Caki2 (cell line): ENCODE data around the gene IL2RA. TPM values are rescaled to one million over a fixed set of nuclear protein-coding genes. Genes with fewer than 3 reads are reported as not detected.

Source experiments
- DNase-seq: peaks from one replicate; pipeline ENCODE4 v3.0.0-alpha.2; 2015; ENCODE audit warnings: low read depth
- in situ Hi-C: cut with HindIII; loops from 2 replicates; pipeline ENCODE4 v1.10.0; 2016; ENCODE audit warnings: low sequenced_read_pairs, low pct_unique_long_range_greater_than_20kb, mixed read lengths
- total RNA-seq: library from RNA; depleted of rRNA; stranded (reverse); fragments of >200 nt; shearing (Covaris generic); gene quantifications from 2 replicates; pipeline ENCODE4 v1.2.3, GENCODE V29; 2014; ENCODE audit warnings: low replicate concordance

The IL2RA gene
- total RNA-seq, 1 experiment from 2014 or later: not detected

- peak; percentile 72 for DNase-seq
- in situ Hi-C loops: loop anchor here (25.0 kb wide), 1 partner anchor 301 kb away; no protein-coding TSS in a partner anchor
Measured at GRCh38 chr10:6086375-6087233, 24.4 kb upstream of the IL2RA start.

- no peak for DNase-seq
- in situ Hi-C loops: loop anchor here (25.0 kb wide), 1 partner anchor 304 kb away; no protein-coding TSS in a partner anchor
Measured at GRCh38 chr10:6083523-6084475, 21.6 kb upstream of the IL2RA start.

- no peak for DNase-seq
- in situ Hi-C loops: loop anchor here (25.0 kb wide), 1 partner anchor 305 kb away; no protein-coding TSS in a partner anchor
Measured at GRCh38 chr10:6082496-6083395, 20.6 kb upstream of the IL2RA start.

GRCh38 chr10:6080417-6080973, 18.3 kb upstream of the IL2RA start:
- no peak for DNase-seq
- in situ Hi-C loops: loop anchor here (25.0 kb wide), 1 partner anchor 307 kb away; no protein-coding TSS in a partner anchor

GRCh38 chr10:6079044-6079443, 16.9 kb upstream of the IL2RA start:
- no peak for DNase-seq
- in situ Hi-C loops: loop anchor here (25.0 kb wide), 1 partner anchor 308 kb away; no protein-coding TSS in a partner anchor

DNA sequence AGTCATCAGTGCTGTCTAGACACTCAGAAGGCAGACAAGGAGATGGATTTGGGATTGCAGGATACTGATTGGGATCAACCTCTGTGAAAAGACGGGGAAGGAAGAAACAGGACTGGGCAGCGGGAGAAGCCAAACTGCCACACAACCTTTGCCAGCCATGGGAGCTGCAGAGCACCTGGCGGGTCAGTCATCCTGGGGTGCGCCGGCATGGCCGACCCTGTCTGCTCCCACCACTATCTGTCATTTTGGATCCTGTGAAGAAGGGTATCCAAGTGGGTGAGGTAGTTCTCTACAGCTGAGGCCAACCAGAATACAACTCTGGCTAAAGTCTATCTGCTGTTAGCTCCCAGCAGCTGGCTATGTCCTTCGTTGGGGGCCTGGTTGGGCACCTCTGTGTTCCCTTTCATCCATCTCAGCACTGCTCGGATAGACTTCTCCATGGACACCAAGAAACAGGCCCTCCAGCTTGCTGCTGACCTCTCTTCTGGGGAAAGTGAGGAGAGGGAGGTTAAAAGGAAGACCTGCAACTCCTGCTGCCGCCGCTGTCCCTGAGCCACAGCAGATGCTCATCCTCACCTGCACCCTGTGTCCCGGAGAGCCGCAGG, 15.0 kb upstream of the IL2RA start:
- DNase-seq: no peak
- in situ Hi-C loops: loop anchor here (25.0 kb wide), 1 partner anchor 310 kb away; no protein-coding TSS in a partner anchor

GRCh38 chr10:6074489-6075301, 12.5 kb upstream of the IL2RA start:
- no peak for DNase-seq
- in situ Hi-C loops: loop anchor here (25.0 kb wide), 1 partner anchor 313 kb away; no protein-coding TSS in a partner anchor

DNA sequence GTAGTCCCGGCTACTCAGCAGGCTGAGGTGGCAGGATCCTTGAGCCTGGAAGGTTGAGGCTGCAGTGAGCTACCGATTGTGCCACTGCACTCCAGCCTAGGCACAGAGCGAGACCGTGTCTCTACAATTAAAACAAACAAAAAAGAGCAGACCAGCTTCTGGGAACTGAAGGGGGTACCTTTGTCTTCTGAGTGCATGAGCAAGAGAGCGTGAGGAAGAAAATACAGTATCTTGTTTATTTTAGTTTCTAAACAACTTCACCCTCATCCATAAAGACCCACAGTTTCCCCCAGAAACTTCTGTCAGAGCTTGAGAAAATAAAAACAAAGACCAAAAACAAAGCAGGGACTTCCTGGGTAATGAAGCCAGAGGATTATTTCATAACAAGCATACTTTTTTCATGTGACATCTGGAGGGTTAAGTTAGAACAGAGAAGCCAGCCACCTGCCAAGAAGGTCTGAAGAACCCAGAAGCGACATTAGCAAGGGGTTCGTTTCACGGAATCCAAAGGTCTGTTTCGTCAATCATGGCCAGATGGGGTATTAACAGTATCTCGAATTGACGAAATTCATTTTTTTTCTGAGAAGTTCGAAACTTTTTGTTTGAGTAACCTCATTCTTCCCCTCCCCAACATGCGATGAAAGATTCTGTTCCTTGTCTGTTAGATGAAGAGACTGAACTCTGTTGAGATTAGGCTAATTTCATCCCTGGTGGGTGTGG, 10.2 kb upstream of the IL2RA start:
- in situ Hi-C loops: no loop called here
- no peak for DNase-seq

- DNase-seq: no peak
- in situ Hi-C loops: no loop called here
Measured at GRCh38 chr10:6071181-6072175, 9.3 kb upstream of the IL2RA start.

DNA sequence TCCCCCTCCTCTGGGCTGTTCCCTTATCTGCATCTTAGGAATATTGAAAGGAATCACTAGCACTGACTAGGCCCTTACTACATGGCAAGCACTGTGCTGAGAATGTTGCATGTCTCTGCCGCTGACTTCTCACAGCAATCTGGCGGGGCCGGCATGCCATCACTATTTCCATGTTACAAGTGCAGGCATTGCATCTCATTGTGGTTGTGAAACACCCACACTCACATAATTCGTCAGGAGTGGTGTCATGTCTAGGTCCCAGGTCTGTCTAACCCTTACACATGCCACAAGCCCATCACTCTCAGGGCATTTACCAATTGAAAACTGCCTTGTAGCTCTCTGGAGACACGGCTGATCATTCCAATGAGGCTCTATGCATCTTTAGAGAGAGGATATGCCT, 8.5 kb upstream of the IL2RA start:
- in situ Hi-C loops: no loop called here

GRCh38 chr10:6069081-6069931, 7.1 kb upstream of the IL2RA start:
- no peak for DNase-seq
- in situ Hi-C loops: no loop called here

More for the DNA sequence above, 8.5 kb upstream of the IL2RA start:
- DNase-seq: no peak

DNA sequence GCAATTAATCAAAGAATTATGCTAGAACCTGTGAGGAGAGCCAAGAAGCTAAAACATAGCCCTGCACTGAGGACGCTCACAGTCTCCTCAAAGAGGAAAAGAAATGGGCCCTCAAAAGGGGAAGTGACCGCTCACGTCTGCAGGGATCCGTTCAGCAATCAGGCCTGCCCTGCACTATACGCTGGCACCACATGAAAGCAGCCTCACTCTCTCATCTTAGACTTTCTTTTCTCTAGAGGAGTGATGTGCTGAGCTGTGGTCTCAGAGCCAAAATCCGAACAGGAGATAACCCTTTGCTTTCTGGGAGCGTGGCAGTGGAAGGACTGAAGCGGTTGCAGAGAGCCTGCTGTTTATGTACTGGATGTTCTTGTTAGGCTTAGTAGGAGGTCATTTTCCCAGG, 6.3 kb upstream of the IL2RA start:
- in situ Hi-C loops: no loop called here

DNA sequence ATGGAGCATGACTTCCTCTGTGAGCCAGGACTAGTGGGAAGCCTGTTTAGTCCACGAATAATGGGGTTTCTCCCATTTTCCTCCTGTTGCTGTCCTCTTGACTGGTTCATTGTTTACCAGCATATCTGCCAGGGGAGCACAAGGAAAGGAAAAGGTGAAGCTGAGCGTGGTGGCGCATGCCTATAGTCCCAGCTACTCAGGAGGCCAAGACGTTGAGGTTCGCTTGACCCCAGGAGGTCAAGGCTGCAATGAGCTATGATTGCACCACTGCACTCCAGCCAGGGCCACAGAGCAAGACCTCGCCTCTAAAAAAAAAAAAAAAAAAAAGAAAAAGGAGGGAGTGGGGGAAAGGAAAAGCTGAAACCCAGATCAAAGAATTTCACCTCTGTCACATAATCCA, 5.8 kb upstream of the IL2RA start:
- in situ Hi-C loops: no loop called here
- DNase-seq: no peak

More for the DNA sequence above, 6.3 kb upstream of the IL2RA start:
- DNase-seq: no peak

DNA sequence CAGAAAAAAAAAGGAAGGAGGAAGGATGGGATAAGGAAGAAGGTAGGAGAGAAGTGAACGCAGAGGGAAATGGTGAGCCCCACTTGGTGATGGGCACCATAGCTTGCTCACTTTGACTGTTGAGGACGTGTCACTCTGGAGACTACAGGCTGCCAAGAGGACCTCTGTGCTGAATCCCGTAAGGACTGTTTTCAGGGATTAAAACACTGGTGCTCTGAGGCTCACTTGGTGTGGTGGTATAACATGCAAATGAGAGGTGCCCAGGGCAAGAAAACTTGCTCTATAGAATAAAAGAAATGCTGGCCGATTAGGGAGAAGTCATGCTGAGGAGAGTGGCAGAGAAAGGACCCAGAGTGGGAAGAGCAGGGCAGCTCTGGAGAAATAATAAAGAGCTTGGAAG, 5.3 kb upstream of the IL2RA start:
- DNase-seq: no peak
- in situ Hi-C loops: no loop called here
